Tibial nerve (tissue), 4 donors: Measurements from ENCODE around the gene C22orf15.

Experiments used
- CTCF ChIP-seq, 5 experiments: fragments of 200-600 bp in 3 of 5; fragments of 450-650 bp in 2 of 5; sonication (generic) in 3 of 5; IDR thresholded peaks; one replicate each; pipeline ENCODE4 v1.5.1; 2016 to 2019; ENCODE audit warnings: antibody characterized with exemption in 5 of 5, mild to moderate bottlenecking in 3 of 5, moderate library complexity in 2 of 5
- EP300 ChIP-seq, 2 donors: sonication (generic); formaldehyde crosslinking; IDR thresholded peaks; one replicate each; pipeline ENCODE4 v1.6.1; 2017; ENCODE audit warnings: antibody characterized with exemption in 2 of 2, mild to moderate bottlenecking in 1 of 2
- POLR2A ChIP-seq, 2 donors: fragments of 450-650 bp; IDR thresholded peaks; one replicate each; pipeline ENCODE4 v1.6.1; 2017; ENCODE audit warnings: antibody characterized with exemption in 2 of 2, mild to moderate bottlenecking in 2 of 2, moderate library complexity in 2 of 2

- TF ChIP-seq POLR2A (IDR thresholded peaks at IDR 0.05) (no peak), CTCF (IDR thresholded peaks at IDR 0.05) (no peak), EP300 (IDR thresholded peaks at IDR 0.05) (no peak)
Measured at GRCh38 chr22:23722160-23722559, 40.6 kb upstream of the C22orf15 start.
